B cell (primary cell): ENCODE measurements around the gene RABGAP1L. TPM values are rescaled to one million over a fixed set of nuclear protein-coding genes. Genes with fewer than 3 reads are reported as not detected.

Source experiments
- ATAC-seq: fragments of 200-7000 bp; cut with Tn5 transposase; one replicate; pipeline ENCODE4 v1.10.0; 2021; ENCODE audit warnings: low read depth, mild to moderate bottlenecking, moderate number of reproducible peaks, moderate library complexity
- CTCF ChIA-PET: fragments of 350-600 bp; sonication (Branson Sonifier 250); formaldehyde crosslinking; loops from one replicate; lab custom pipeline; 2021; ENCODE audit warnings: antibody characterized with exemption, inconsistent platforms; lab: Charles Lee
- POLR2A ChIA-PET: fragments of 350-600 bp; sonication (Branson Sonifier 250); formaldehyde crosslinking; loops from one replicate; lab custom pipeline; 2021; ENCODE audit warnings: antibody characterized with exemption; lab: Charles Lee
- DNase-seq: peaks from one replicate; pipeline ENCODE4 v3.0.0; 2013
- H2AFZ ChIP-seq: 2 replicates; pipeline ENCODE4 v1.6.1; 2012; ENCODE audit warnings: mild to moderate bottlenecking, low read depth, low read length; ENCODE audit not compliant: insufficient read depth, poor library complexity, severe bottlenecking
- H3K27ac ChIP-seq, 2 donors: 1 replicate in 1 of 2; 2 replicates in 1 of 2; pipeline ENCODE4 v1.5.1; 2012 to 2013; ENCODE audit warnings: low read length in 2 of 2, mild to moderate bottlenecking in 2 of 2, moderate library complexity in 1 of 2
- H3K27me3 ChIP-seq, 4 experiments: fragments of 200-600 bp in 1 of 4; sonication (generic) in 1 of 4; replicated peaks in 1 of 4; 1 replicate in 2 of 4; 2 replicates in 2 of 4; pipeline versions ENCODE4 v1.6.1 to v1.7.0; 2013 to 2016; ENCODE audit warnings: low read length in 3 of 4, mild to moderate bottlenecking in 2 of 4, mixed read lengths in 1 of 4, moderate library complexity in 1 of 4; ENCODE audit not compliant: insufficient read depth in 4 of 4, control insufficient read depth in 3 of 4; ENCODE audit errors: control extremely low read depth in 1 of 4
- H3K36me3 ChIP-seq, 2 experiments: replicated peaks in 1 of 2; 1 replicate in 1 of 2; 2 replicates in 1 of 2; pipeline versions ENCODE4 v1.6.1 to v1.7.1; 2013; ENCODE audit warnings: low read length in 1 of 2; ENCODE audit not compliant: insufficient read depth in 2 of 2, control insufficient read depth in 1 of 2; ENCODE audit errors: control extremely low read depth in 1 of 2, extremely low read depth in 1 of 2
- H3K4me1 ChIP-seq, 2 donors: fragments of 200-600 bp in 1 of 2; sonication (generic) in 1 of 2; 1 replicate in 1 of 2; 2 replicates in 1 of 2; pipeline versions ENCODE4 v1.5.1 to v1.6.1; 2013 to 2017; ENCODE audit warnings: low read length in 2 of 2; ENCODE audit not compliant: control insufficient read depth in 2 of 2, insufficient read depth in 2 of 2
- H3K4me2 ChIP-seq: replicated peaks from 2 replicates; pipeline ENCODE3; 2012; ENCODE audit warnings: mild to moderate bottlenecking, low read depth, low read length; ENCODE audit not compliant: poor library complexity, severe bottlenecking
- H3K4me3 ChIP-seq, 5 experiments: fragments of 200-600 bp in 1 of 5; sonication (generic) in 1 of 5; 1 replicate in 3 of 5; 2 replicates in 2 of 5; pipeline versions ENCODE4 v1.5.1 to v1.7.0; 2011 to 2016; ENCODE audit warnings: low read length in 4 of 5, mild to moderate bottlenecking in 4 of 5, low read depth in 2 of 5, control low read depth in 1 of 5, moderate library complexity in 1 of 5; ENCODE audit not compliant: insufficient read depth in 1 of 5; ENCODE audit errors: control extremely low read depth in 1 of 5, extremely low read depth in 1 of 5
- H3K79me2 ChIP-seq: fragments of 200-600 bp; sonication (generic); one replicate; pipeline ENCODE4 v1.6.0; 2016; ENCODE audit warnings: low read length; ENCODE audit not compliant: control insufficient read depth, insufficient read depth
- H3K9ac ChIP-seq: fragments of 200-600 bp; sonication (generic); 2 replicates; pipeline ENCODE4 v1.6.1; 2017; ENCODE audit warnings: mild to moderate bottlenecking, low read length, moderate library complexity
- H3K9me3 ChIP-seq, 3 donors: one replicate each; pipeline versions ENCODE4 v1.6.1 to v1.7.1; 2013; ENCODE audit warnings: low read length in 2 of 3; ENCODE audit not compliant: control insufficient read depth in 2 of 3, insufficient read depth in 1 of 3; ENCODE audit errors: control extremely low read depth in 1 of 3
- H4K20me1 ChIP-seq: 2 replicates; pipeline ENCODE4 v1.6.0; 2012; ENCODE audit warnings: mild to moderate bottlenecking, low read length; ENCODE audit not compliant: insufficient read depth, control insufficient read depth, poor library complexity, severe bottlenecking
- H3K27ac Mint-ChIP-seq: one replicate; pipeline ENCODE4 v1.8.0; 2021; ENCODE audit warnings: mixed read lengths
- H3K27me3 Mint-ChIP-seq: one replicate; pipeline ENCODE4 v1.8.0; 2021; ENCODE audit warnings: mixed read lengths
- H3K4me1 Mint-ChIP-seq: one replicate; pipeline ENCODE4 v1.8.0; 2021; ENCODE audit warnings: mixed read lengths
- H3K4me3 Mint-ChIP-seq: one replicate; pipeline ENCODE4 v1.8.0; 2021; ENCODE audit warnings: mixed read lengths
- H3K9me3 Mint-ChIP-seq: one replicate; pipeline ENCODE4 v1.8.0; 2022; ENCODE audit warnings: mixed read lengths; ENCODE audit not compliant: insufficient read depth
- EZH2 ChIP-seq: IDR thresholded peaks from 2 replicates; pipeline ENCODE4 v1.6.1; 2012; ENCODE audit warnings: borderline replicate concordance, low read depth, mild to moderate bottlenecking, moderate library complexity, low read length; ENCODE audit not compliant: insufficient read depth, poor library complexity, severe bottlenecking
- WGBS: methylation state at CpG from one replicate; pipeline ENCODE4 v1.1.5; 2013; ENCODE audit warnings: missing lambda C conversion rate; ENCODE audit not compliant: insufficient coverage; 5-methylcytosine and 5-hydroxymethylcytosine counted together
- intact Hi-C: fragments of 100-400 bp; cut with micrococcal nuclease; formaldehyde crosslinking; loops from one replicate; pipeline ENCODE4 v1.10.0; 2022
- polyA plus RNA-seq: library from polyadenylated mRNA; depleted of rRNA; stranded (reverse); fragments of >200 nt; gene quantifications from 2 replicates; pipeline ENCODE4 v1.2.3, GENCODE V29; 2012
- total RNA-seq, 2 donors: library from RNA; stranded (reverse); fragments of 120-200 nt in 1 of 2; gene quantifications; 1 replicate in 1 of 2; 2 replicates in 1 of 2; pipeline versions ENCODE4 v1.2.3 to v1.2.4, GENCODE V29; 2013 to 2022
- TF ChIP-seq, protein P1 (sequence below): fragments of 200-600 bp; IDR thresholded peaks from one replicate; pipeline ENCODE4 v1.8.0; 2022; ENCODE audit warnings: antibody characterized with exemption, mild to moderate bottlenecking

RABGAP1L gene
- total and polyA plus RNA-seq, 2 donors (not counting 1 experiment from before 2014, with no cell fraction given) = 34.9 to 159 TPM

DNA sequence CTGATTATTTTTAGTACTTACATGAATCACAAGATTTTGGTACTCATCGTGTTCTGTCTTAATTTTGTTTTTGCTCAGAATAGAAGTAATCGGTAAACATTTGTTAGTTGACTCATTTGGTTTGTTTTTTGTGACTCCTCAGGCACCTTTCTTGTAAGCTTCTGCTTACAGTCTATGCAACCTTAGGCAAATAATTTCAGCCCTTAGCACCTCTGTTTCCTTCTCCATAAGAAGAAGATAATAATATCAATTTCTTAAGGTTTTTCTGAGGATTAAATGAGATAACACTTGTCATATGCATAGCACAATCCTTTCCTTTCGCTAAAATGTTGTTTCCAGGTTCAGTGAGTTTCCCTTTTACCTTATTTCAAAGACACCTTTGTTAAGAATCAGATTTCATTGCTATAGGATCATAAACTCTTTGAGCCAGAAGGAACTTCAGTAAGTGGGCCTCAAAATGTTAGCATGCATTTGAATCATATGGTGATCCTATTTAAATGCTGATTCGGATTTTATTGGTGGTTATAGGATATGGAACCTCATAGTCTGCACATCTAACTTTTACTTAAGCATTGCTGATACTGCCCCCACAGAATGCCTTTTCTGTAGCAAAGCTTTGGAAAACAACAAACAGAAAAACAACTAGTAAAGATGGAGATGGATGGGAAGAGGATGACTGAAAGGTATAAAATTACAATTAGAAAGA is 567.7 kb downstream of the RABGAP1L start:
- Histone ChIP-seq H3K27me3 (no peaks in the 10 kb centered on the region), H3K4me2 (no peak overlapping the region), H3K9ac (no peak overlapping the region), H2AFZ (no peak overlapping the region), H3K4me3 (no peak overlapping the region), H3K36me3 (peaks cover 0 to 1% of the 10 kb centered on the region in 2 experiments), H4K20me1 (no peaks in the 10 kb centered on the region), H3K4me1 (no peaks in the 10 kb centered on the region), H3K9me3 (no peaks in the 10 kb centered on the region), H3K27ac (no peak overlapping the region), H3K79me2 (no peaks in the 10 kb centered on the region)
- peaks cover 5% of the 10 kb centered on the region for H3K4me1 Mint-ChIP-seq
- H3K27ac Mint-ChIP-seq = no peak overlapping the region
- no peaks in the 10 kb centered on the region for H3K27me3 Mint-ChIP-seq
- ATAC-seq = no peak
- CTCF ChIA-PET = interaction anchor here (0.9 to 7.4 kb wide), 10 partner anchors 10 to 1985 kb away, joined by 3 to 64 read pairs (median 4); no protein-coding TSS in a partner anchor
- DNase-seq = no peak
- TF ChIP-seq EZH2 = no peak
- TF ChIP-seq, protein P1, sequence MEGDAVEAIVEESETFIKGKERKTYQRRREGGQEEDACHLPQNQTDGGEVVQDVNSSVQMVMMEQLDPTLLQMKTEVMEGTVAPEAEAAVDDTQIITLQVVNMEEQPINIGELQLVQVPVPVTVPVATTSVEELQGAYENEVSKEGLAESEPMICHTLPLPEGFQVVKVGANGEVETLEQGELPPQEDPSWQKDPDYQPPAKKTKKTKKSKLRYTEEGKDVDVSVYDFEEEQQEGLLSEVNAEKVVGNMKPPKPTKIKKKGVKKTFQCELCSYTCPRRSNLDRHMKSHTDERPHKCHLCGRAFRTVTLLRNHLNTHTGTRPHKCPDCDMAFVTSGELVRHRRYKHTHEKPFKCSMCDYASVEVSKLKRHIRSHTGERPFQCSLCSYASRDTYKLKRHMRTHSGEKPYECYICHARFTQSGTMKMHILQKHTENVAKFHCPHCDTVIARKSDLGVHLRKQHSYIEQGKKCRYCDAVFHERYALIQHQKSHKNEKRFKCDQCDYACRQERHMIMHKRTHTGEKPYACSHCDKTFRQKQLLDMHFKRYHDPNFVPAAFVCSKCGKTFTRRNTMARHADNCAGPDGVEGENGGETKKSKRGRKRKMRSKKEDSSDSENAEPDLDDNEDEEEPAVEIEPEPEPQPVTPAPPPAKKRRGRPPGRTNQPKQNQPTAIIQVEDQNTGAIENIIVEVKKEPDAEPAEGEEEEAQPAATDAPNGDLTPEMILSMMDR = no peak
- H3K4me3 Mint-ChIP-seq = no peak overlapping the region
- WGBS = no CpG with 5 or more reads among the region's 4 CpGs
- no peaks in the 10 kb centered on the region for H3K9me3 Mint-ChIP-seq
- intact Hi-C loops = loop anchor here (1.0 kb wide), 1 partner anchor 465 kb away; no protein-coding TSS in a partner anchor
- POLR2A ChIA-PET = interaction anchor here (0.7 kb wide), 1 partner anchor 227 kb away, joined by 3 read pairs; no protein-coding TSS in a partner anchor

DNA sequence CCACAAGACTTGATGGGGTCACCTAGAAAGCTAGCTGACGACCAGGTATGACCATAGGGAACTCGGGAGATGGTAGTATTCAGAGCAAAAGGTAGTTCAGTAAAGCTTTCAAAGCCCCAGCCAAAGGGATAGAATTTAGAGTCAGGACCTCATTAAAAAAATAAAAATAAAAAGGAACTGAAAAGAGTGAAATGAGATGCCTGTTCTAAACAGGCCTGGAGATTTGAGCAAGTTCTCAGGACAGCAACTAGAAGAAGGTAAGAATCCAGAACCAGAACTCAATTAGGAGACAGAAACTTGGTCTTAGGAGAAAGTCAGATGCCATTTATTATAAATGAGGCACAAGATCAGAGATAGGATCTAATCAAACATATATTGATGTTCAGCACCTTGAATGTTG is 575.0 kb downstream of the RABGAP1L start:
- Histone ChIP-seq H4K20me1 (no peaks in the 10 kb centered on the region), H2AFZ (no peak overlapping the region), H3K9ac (no peak overlapping the region), H3K4me1 (no peaks in the 10 kb centered on the region), H3K4me3 (no peak overlapping the region), H3K36me3 (peaks cover 1 to 11% of the 10 kb centered on the region in 2 experiments), H3K27ac (no peak overlapping the region), H3K9me3 (peaks cover 1 to 8% (median 8%) of the 10 kb centered on the region in 3 donors), H3K79me2 (no peaks in the 10 kb centered on the region), H3K27me3 (no peaks in the 10 kb centered on the region), H3K4me2 (no peak overlapping the region)
- CTCF ChIA-PET = interaction anchor here (0.9 kb wide), 1 partner anchor 12 kb away, joined by 5 read pairs; no protein-coding TSS in a partner anchor
- POLR2A ChIA-PET = no interaction called here
- ATAC-seq = no peak
- no peak overlapping the region for H3K4me3 Mint-ChIP-seq
- H3K4me1 Mint-ChIP-seq = peaks cover 3% of the 10 kb centered on the region
- 90% methylated on average over 2 of the region's 2 CpGs for WGBS
- H3K27ac Mint-ChIP-seq = no peak overlapping the region
- no peak for DNase-seq
- TF ChIP-seq EZH2 = no peak
- TF ChIP-seq, protein P1 = no peak
- H3K9me3 Mint-ChIP-seq = no peaks in the 10 kb centered on the region
- intact Hi-C loops = no loop called here
- no peaks in the 10 kb centered on the region for H3K27me3 Mint-ChIP-seq
